K562 (cell line): ENCODE results near the gene UTP20. TPM values are rescaled to one million over a fixed set of nuclear protein-coding genes. Genes with fewer than 3 reads are reported as not detected.
A peak's percentile ranks its signal among the peaks of the same experiment; 100 is the strongest.

Experiments used
- GTF2A2 ChIP-seq: IDR thresholded peaks from 2 replicates; pipeline ENCODE4 v1.6.1; 2016; ENCODE audit warnings: mild to moderate bottlenecking, missing genetic modification characterization, missing compliant biosample characterization
- MAFG ChIP-seq: fragments of 450-650 bp; conservative IDR thresholded peaks from 2 replicates; pipeline ENCODE4 v1.6.1; 2016; ENCODE audit warnings: missing genetic modification characterization, missing compliant biosample characterization
- REST ChIP-seq, 2 experiments: fragments of 450-650 bp; formaldehyde crosslinking in 1 of 2; IDR thresholded peaks; 2 replicates each; pipeline versions ENCODE4 v1.4.0 to v1.6.1; 2014 to 2020; ENCODE audit warnings: mild to moderate bottlenecking in 2 of 2, borderline replicate concordance in 1 of 2, low read depth in 1 of 2
- polyA plus RNA-seq, 8 experiments: library from polyadenylated mRNA; depleted of rRNA in 4 of 8; stranded (reverse) in 5 of 8; unstranded in 3 of 8; fragments of >200 nt; fragmentation: Nextera tagmentation in 2 of 8; fragmentation: Illumina TruSeq in 1 of 8; extraction: Ambion mirVana in 2 of 8; extraction: Trizol in 1 of 8; gene quantifications; 2 replicates each; pipeline versions ENCODE4 v1.2.1 to v1.2.3, GENCODE V29; 2011 to 2014; ENCODE audit warnings: inconsistent platforms in 1 of 8, missing spikeins in 1 of 8
- total RNA-seq, 7 experiments: library from RNA; depleted of rRNA in 6 of 7; stranded (reverse); fragments of >200 nt in 6 of 7; fragmentation: Illumina TruSeq in 2 of 7; extraction: Trizol in 2 of 7; gene quantifications; 2 replicates each; pipeline versions ENCODE4 v1.2.1 to v1.2.3, GENCODE V29; 2011 to 2021; ENCODE audit warnings: low replicate concordance in 1 of 7

UTP20 gene
- total and polyA plus RNA-seq, 9 of the 15 experiments (the other 6 are each of a cell fraction or from before 2014, with no cell fraction given), result 4.3 to 41.3 (median 20.7) TPM

- TF ChIP-seq REST (IDR thresholded peaks at IDR 0.05; ENCODE audit: borderline replicate concordance) (peak; percentile 76; the same call in 1 of the 2 replicates), REST (CRISPR knock-in tag; IDR thresholded peaks at IDR 0.05; ENCODE audit: low read depth) (no peak), GTF2A2 (tag) (no peak), MAFG (peak; percentile 78)
- TF ChIP-seq, all 486 proteins: peak for 12
Measured at GRCh38 chr12:101414533-101415119, 134.7 kb downstream of the UTP20 start (continued).
